CD14-positive monocyte (primary cell): ENCODE results near the gene CBX4. TPM values are rescaled to one million over a fixed set of nuclear protein-coding genes. Genes with fewer than 3 reads are reported as not detected.

ENCODE experiments used
- DNase-seq, 3 donors: peaks; one replicate each; pipeline ENCODE4 v3.0.0-alpha.2; 2011 to 2022
- H2AFZ ChIP-seq: 2 replicates; pipeline ENCODE4 v1.6.0; 2012; ENCODE audit warnings: mild to moderate bottlenecking, low read depth, low read length, inconsistent platforms; ENCODE audit not compliant: insufficient read depth, poor library complexity, severe bottlenecking
- H3K27ac ChIP-seq, 2 donors: 1 replicate in 1 of 2; 2 replicates in 1 of 2; pipeline ENCODE4 v1.5.1; 2012 to 2013; ENCODE audit warnings: low read length in 2 of 2, control low read depth in 1 of 2, inconsistent platforms in 1 of 2, low read depth in 1 of 2, mild to moderate bottlenecking in 1 of 2
- H3K27me3 ChIP-seq, 2 donors: one replicate each; pipeline versions ENCODE4 v1.6.0 to v1.6.1; 2011 to 2013; ENCODE audit warnings: low read length in 2 of 2; ENCODE audit not compliant: control insufficient read depth in 2 of 2, insufficient read depth in 2 of 2
- H3K36me3 ChIP-seq, 2 donors: replicated peaks in 1 of 2; 1 replicate in 1 of 2; 2 replicates in 1 of 2; pipeline versions ENCODE4 v1.5.1 to v1.6.1; 2012 to 2013; ENCODE audit warnings: low read length in 2 of 2, control low read depth in 1 of 2, inconsistent platforms in 1 of 2, mild to moderate bottlenecking in 1 of 2; ENCODE audit not compliant: insufficient read depth in 2 of 2, control insufficient read depth in 1 of 2
- H3K4me1 ChIP-seq, 2 donors: 1 replicate in 1 of 2; 2 replicates in 1 of 2; pipeline versions ENCODE4 v1.5.1 to v1.6.1; 2012 to 2013; ENCODE audit warnings: low read length in 2 of 2, control low read depth in 1 of 2, inconsistent platforms in 1 of 2, mild to moderate bottlenecking in 1 of 2, moderate library complexity in 1 of 2; ENCODE audit not compliant: insufficient read depth in 2 of 2, control insufficient read depth in 1 of 2
- H3K4me2 ChIP-seq: replicated peaks from 2 replicates; pipeline ENCODE3; 2012; ENCODE audit warnings: low read length, moderate library complexity, mild to moderate bottlenecking; ENCODE audit not compliant: poor library complexity, severe bottlenecking; ENCODE audit errors: extremely low read depth
- H3K4me3 ChIP-seq, 3 experiments: fragments of 200-600 bp in 1 of 3; sonication (generic) in 1 of 3; replicated peaks in 1 of 3; 1 replicate in 2 of 3; 2 replicates in 1 of 3; pipeline ENCODE4 v1.5.1; 2011 to 2013; ENCODE audit warnings: low read length in 3 of 3, mild to moderate bottlenecking in 3 of 3, control low read depth in 2 of 3, low read depth in 2 of 3, inconsistent platforms in 1 of 3, moderate library complexity in 1 of 3
- H3K79me2 ChIP-seq: 2 replicates; pipeline ENCODE4 v1.6.0; 2012; ENCODE audit warnings: mild to moderate bottlenecking, control low read depth, inconsistent platforms, low read length, moderate library complexity; ENCODE audit not compliant: insufficient read depth
- H3K9ac ChIP-seq: 2 replicates; pipeline ENCODE4 v1.6.0; 2017; ENCODE audit warnings: low read length, mild to moderate bottlenecking; ENCODE audit not compliant: insufficient read depth, poor library complexity, severe bottlenecking
- H3K9me3 ChIP-seq, 2 donors: replicated peaks in 1 of 2; 1 replicate in 1 of 2; 2 replicates in 1 of 2; pipeline versions ENCODE4 v1.5.1 to v1.6.1; 2012 to 2013; ENCODE audit warnings: low read length in 2 of 2, control low read depth in 1 of 2; ENCODE audit not compliant: control insufficient read depth in 1 of 2, insufficient read depth in 1 of 2
- H4K20me1 ChIP-seq: 2 replicates; pipeline ENCODE4 v1.6.0; 2012; ENCODE audit warnings: mild to moderate bottlenecking, low read length, control low read depth, moderate library complexity; ENCODE audit not compliant: insufficient read depth
- H3K27ac Mint-ChIP-seq, 7 donors: one replicate each; pipeline ENCODE4 v1.8.0; 2020; ENCODE audit warnings: mild to moderate bottlenecking in 7 of 7, mixed read lengths in 7 of 7, moderate library complexity in 6 of 7, inconsistent platforms in 2 of 7
- H3K27me3 Mint-ChIP-seq, 3 donors: one replicate each; pipeline ENCODE4 v1.8.0; 2021 to 2022; ENCODE audit warnings: low read depth in 3 of 3, mild to moderate bottlenecking in 3 of 3, mixed read lengths in 3 of 3, moderate library complexity in 3 of 3, inconsistent platforms in 1 of 3
- H3K36me3 Mint-ChIP-seq, 2 donors: one replicate each; pipeline ENCODE4 v1.8.0; 2020; ENCODE audit warnings: mixed read lengths in 2 of 2, inconsistent platforms in 1 of 2, mild to moderate bottlenecking in 1 of 2
- H3K4me1 Mint-ChIP-seq: one replicate; pipeline ENCODE4 v1.8.0; 2020; ENCODE audit warnings: mild to moderate bottlenecking, mixed read lengths
- H3K4me3 Mint-ChIP-seq, 2 donors: one replicate each; pipeline ENCODE4 v1.8.0; 2020; ENCODE audit warnings: mild to moderate bottlenecking in 2 of 2, mixed read lengths in 2 of 2, moderate library complexity in 1 of 2
- H3K9me3 Mint-ChIP-seq, 7 donors: one replicate each; pipeline ENCODE4 v1.8.0; 2020 to 2022; ENCODE audit warnings: mixed read lengths in 7 of 7, mild to moderate bottlenecking in 6 of 7, moderate library complexity in 6 of 7, inconsistent platforms in 2 of 7
- WGBS: methylation state at CpG from one replicate; pipeline ENCODE4 v1.1.5; 2013; ENCODE audit warnings: missing lambda C conversion rate; ENCODE audit not compliant: insufficient coverage; 5-methylcytosine and 5-hydroxymethylcytosine counted together
- intact Hi-C, 2 donors: fragments of 100-400 bp; cut with micrococcal nuclease; formaldehyde crosslinking; loops; one replicate each; pipeline versions ENCODE4 v1.15.0 to v1.15.1; 2023
- polyA plus RNA-seq, 3 donors: library from polyadenylated mRNA; depleted of rRNA in 1 of 3; unstranded in 2 of 3; stranded (reverse) in 1 of 3; fragments of 300-500 nt in 2 of 3; fragments of >200 nt in 1 of 3; fragmentation: Illumina TruSeq in 2 of 3; gene quantifications; 1 replicate in 2 of 3; 2 replicates in 1 of 3; pipeline ENCODE4 v1.2.3, GENCODE V29; 2012 to 2021
- TF ChIP-seq, protein P1 (sequence below): fragments of 200-600 bp; IDR thresholded peaks from one replicate; pipeline ENCODE4 v1.8.0; 2022; ENCODE audit warnings: antibody characterized with exemption, mild to moderate bottlenecking

Gene CBX4
- polyA plus RNA-seq, 3 donors = 1.4 to 82.8 (median 3.6) TPM

GRCh38 chr17:79871131-79871530 is 31.9 kb upstream of the CBX4 start:
- Mint-ChIP-seq H3K36me3 (no peaks in the 10 kb centered on the region), H3K27me3 (peaks cover 9 to 31% (median 25%) of the 10 kb centered on the region in 3 donors), H3K4me3 (no peak overlapping the region), H3K9me3 (peaks cover 0 to 3% (median 0%) of the 10 kb centered on the region in 7 donors), H3K27ac (no peak overlapping the region), H3K4me1 (peaks cover 5% of the 10 kb centered on the region)
- H4K20me1 ChIP-seq = no peaks in the 10 kb centered on the region
- WGBS = 98% methylated on average over 16 of the region's 18 CpGs
- no peaks in the 10 kb centered on the region for H3K9me3 ChIP-seq
- no peak overlapping the region for H2AFZ ChIP-seq
- no peak overlapping the region for H3K9ac ChIP-seq
- TF ChIP-seq, protein P1, sequence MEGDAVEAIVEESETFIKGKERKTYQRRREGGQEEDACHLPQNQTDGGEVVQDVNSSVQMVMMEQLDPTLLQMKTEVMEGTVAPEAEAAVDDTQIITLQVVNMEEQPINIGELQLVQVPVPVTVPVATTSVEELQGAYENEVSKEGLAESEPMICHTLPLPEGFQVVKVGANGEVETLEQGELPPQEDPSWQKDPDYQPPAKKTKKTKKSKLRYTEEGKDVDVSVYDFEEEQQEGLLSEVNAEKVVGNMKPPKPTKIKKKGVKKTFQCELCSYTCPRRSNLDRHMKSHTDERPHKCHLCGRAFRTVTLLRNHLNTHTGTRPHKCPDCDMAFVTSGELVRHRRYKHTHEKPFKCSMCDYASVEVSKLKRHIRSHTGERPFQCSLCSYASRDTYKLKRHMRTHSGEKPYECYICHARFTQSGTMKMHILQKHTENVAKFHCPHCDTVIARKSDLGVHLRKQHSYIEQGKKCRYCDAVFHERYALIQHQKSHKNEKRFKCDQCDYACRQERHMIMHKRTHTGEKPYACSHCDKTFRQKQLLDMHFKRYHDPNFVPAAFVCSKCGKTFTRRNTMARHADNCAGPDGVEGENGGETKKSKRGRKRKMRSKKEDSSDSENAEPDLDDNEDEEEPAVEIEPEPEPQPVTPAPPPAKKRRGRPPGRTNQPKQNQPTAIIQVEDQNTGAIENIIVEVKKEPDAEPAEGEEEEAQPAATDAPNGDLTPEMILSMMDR = no peak
- H3K27ac ChIP-seq = no peak overlapping the region
- H3K27me3 ChIP-seq = no peaks in the 10 kb centered on the region
- no peak overlapping the region for H3K4me3 ChIP-seq
- H3K4me1 ChIP-seq = no peaks in the 10 kb centered on the region
- H3K4me2 ChIP-seq = no peak overlapping the region
- H3K79me2 ChIP-seq = no peaks in the 10 kb centered on the region
- intact Hi-C loops = no loop called here
- DNase-seq = no peak
- H3K36me3 ChIP-seq = no peaks in the 10 kb centered on the region

DNA sequence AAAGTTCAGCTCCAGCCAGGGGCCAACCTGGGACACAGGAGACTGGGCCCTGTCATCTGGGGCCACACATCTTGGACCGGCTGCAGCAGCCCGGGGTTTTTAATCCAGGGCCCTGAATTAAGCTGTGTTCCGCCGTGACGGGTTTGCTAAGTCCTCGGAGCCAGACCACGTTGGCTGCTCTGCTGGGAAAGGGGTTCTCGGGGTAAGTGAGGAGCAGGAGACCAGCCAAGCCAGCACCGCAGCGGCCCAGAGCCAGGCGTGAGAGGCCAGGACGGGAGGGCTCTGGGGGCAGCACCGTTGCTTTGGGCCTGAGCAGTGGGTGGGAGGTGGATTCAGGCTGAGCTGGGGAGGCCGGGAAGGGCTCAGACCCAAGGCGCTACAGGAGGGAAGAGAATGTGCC is 31.3 kb upstream of the CBX4 start:
- no peak for DNase-seq
- Histone ChIP-seq H3K9me3 (no peaks in the 10 kb centered on the region), H3K9ac (no peak overlapping the region), H2AFZ (no peak overlapping the region), H3K27ac (no peak overlapping the region), H3K4me2 (no peak overlapping the region), H3K36me3 (no peaks in the 10 kb centered on the region), H3K4me1 (no peaks in the 10 kb centered on the region), H3K27me3 (no peaks in the 10 kb centered on the region), H3K79me2 (no peaks in the 10 kb centered on the region), H3K4me3 (no peak overlapping the region), H4K20me1 (no peaks in the 10 kb centered on the region)
- Mint-ChIP-seq H3K36me3 (no peaks in the 10 kb centered on the region), H3K9me3 (peaks cover 0 to 3% (median 0%) of the 10 kb centered on the region in 7 donors), H3K27ac (no peak overlapping the region), H3K4me1 (peaks cover 5% of the 10 kb centered on the region), H3K4me3 (no peak overlapping the region), H3K27me3 (peaks cover 12 to 31% (median 30%) of the 10 kb centered on the region in 3 donors)
- WGBS = 95% methylated on average over 15 of the region's 15 CpGs
- intact Hi-C loops = no loop called here
- TF ChIP-seq, protein P1 = no peak
